GM12878 (cell line): ENCODE measurements around the gene SMARCA4. TPM values are rescaled to one million over a fixed set of nuclear protein-coding genes. Genes with fewer than 3 reads are reported as not detected.

Source experiments
- ATAC-seq: fragments of 200-7000 bp; cut with Tn5 transposase; 3 replicates; pipeline ENCODE4 v1.9.1; 2020; ENCODE audit warnings: mild to moderate bottlenecking, moderate library complexity
- BruUV-seq: library from RNA; stranded (reverse); fragments of 400-500 nt; replicated peaks from 2 replicates; lab custom pipeline; 2021; lab: Mats Ljungman, UMichigan
- CTCF ChIA-PET: fragments of 300-600 bp; sonication (Branson Sonifier 250); formaldehyde crosslinking; extraction: SDS; loops from one replicate; lab custom pipeline; 2021; ENCODE audit warnings: inconsistent platforms; lab: Yijun Ruan, JAX
- POLR2A ChIA-PET: fragments of 350-600 bp; formaldehyde crosslinking; extraction: SDS; loops from one replicate; lab custom pipeline; 2021; ENCODE audit warnings: inconsistent platforms; lab: Charles Lee
- RAD21 ChIA-PET: fragments of 300-600 bp; sonication (Branson Sonifier 250); formaldehyde crosslinking; loops from one replicate; lab custom pipeline; 2023; ENCODE audit warnings: antibody characterized with exemption; ENCODE audit not compliant: unreplicated experiment; lab: Charles Lee
- SMC1A ChIA-PET: fragments of 300-600 bp; sonication (Branson Sonifier 250); formaldehyde crosslinking; loops from one replicate; lab custom pipeline; 2023; ENCODE audit not compliant: unreplicated experiment, uncharacterized antibody; lab: Charles Lee
- DNase-seq: peaks from one replicate; pipeline ENCODE4 v3.0.0-alpha.2; 2011; ENCODE audit warnings: low read depth, low spot score
- FAIRE-seq: peaks from 3 replicates; lab custom pipeline; 2011; peaks lifted over from hg19 to GRCh38; lab: Jason Lieb, UNC
- H2AFZ ChIP-seq: 2 replicates; pipeline ENCODE4 v1.6.0; 2011; ENCODE audit warnings: low read depth, low read length, control low read depth; ENCODE audit not compliant: control insufficient read depth
- H3K27ac ChIP-seq: 2 replicates; pipeline ENCODE4 v1.5.1; 2011; ENCODE audit warnings: control low read depth; ENCODE audit not compliant: control insufficient read depth, insufficient read depth
- H3K27me3 ChIP-seq, 2 experiments: replicated peaks in 1 of 2; 2 replicates each; pipeline versions ENCODE4 v1.6.0 to v1.6.1; 2011; ENCODE audit warnings: low read length in 1 of 2; ENCODE audit not compliant: control insufficient read depth in 2 of 2, insufficient read depth in 2 of 2
- H3K36me3 ChIP-seq, 2 experiments: 2 replicates each; pipeline ENCODE4 v1.5.1; 2011; ENCODE audit warnings: low read length in 1 of 2; ENCODE audit not compliant: control insufficient read depth in 2 of 2, insufficient read depth in 2 of 2
- H3K4me1 ChIP-seq: 2 replicates; pipeline ENCODE4 v1.6.1; 2011; ENCODE audit warnings: mild to moderate bottlenecking, low read length, moderate library complexity, mixed read lengths; ENCODE audit not compliant: control insufficient read depth, insufficient read depth
- H3K4me2 ChIP-seq: 2 replicates; pipeline ENCODE4 v1.6.0; 2011; ENCODE audit warnings: control low read depth; ENCODE audit not compliant: control insufficient read depth, insufficient read depth
- H3K4me3 ChIP-seq: fragments of 200-600 bp; sonication (generic); 2 replicates; pipeline ENCODE4 v1.5.1; 2016
- H3K79me2 ChIP-seq: 2 replicates; pipeline ENCODE4 v1.6.0; 2011; ENCODE audit warnings: low read length; ENCODE audit not compliant: control insufficient read depth, insufficient read depth
- H3K9ac ChIP-seq: 2 replicates; pipeline ENCODE4 v1.8.0; 2011; ENCODE audit warnings: low read length, control low read depth, mixed read lengths; ENCODE audit not compliant: control insufficient read depth, insufficient read depth
- H3K9me3 ChIP-seq: replicated peaks from 3 replicates; pipeline ENCODE4 v1.5.1; 2011; ENCODE audit warnings: mild to moderate bottlenecking, low read length; ENCODE audit not compliant: control insufficient read depth, insufficient read depth
- H4K20me1 ChIP-seq: 2 replicates; pipeline ENCODE4 v1.6.0; 2011; ENCODE audit not compliant: control insufficient read depth, insufficient read depth
- BACH1 ChIP-seq: fragments of 450-650 bp; IDR thresholded peaks from 2 replicates; pipeline ENCODE4 v1.6.1; 2017; ENCODE audit warnings: mild to moderate bottlenecking, borderline replicate concordance
- CEBPB ChIP-seq, 2 experiments: fragments of 150-350 bp in 1 of 2; IDR thresholded peaks; 2 replicates each; pipeline ENCODE4 v1.6.1; 2012 to 2014; ENCODE audit warnings: low read depth in 2 of 2, low read length in 2 of 2, borderline replicate concordance in 1 of 2, inconsistent platforms in 1 of 2
- CHD1 ChIP-seq: IDR thresholded peaks from 2 replicates; pipeline ENCODE4 v1.6.1; 2012; ENCODE audit warnings: low read depth, low read length, improper control_type of control experiment
- FOS ChIP-seq: IDR thresholded peaks from 3 replicates; pipeline ENCODE4 v1.6.1; 2011; ENCODE audit warnings: borderline replicate concordance; ENCODE audit not compliant: insufficient read length; ENCODE audit errors: extremely low read depth
- FOXM1 ChIP-seq: IDR thresholded peaks from 2 replicates; pipeline ENCODE4 v1.6.1; 2012; ENCODE audit warnings: low read depth, mild to moderate bottlenecking, inconsistent platforms, low read length, moderate library complexity
- GATAD2B ChIP-seq: fragments of 450-650 bp; conservative IDR thresholded peaks from 2 replicates; pipeline ENCODE4 v1.6.1; 2017; ENCODE audit warnings: low read depth, mild to moderate bottlenecking, moderate library complexity
- HDAC6 ChIP-seq: fragments of 200-600 bp; sonication (generic); IDR thresholded peaks from one replicate; pipeline ENCODE4 v1.8.0; 2017; ENCODE audit warnings: antibody characterized with exemption; ENCODE audit not compliant: unreplicated experiment
- IKZF1 ChIP-seq: fragments of 450-650 bp; conservative IDR thresholded peaks from 2 replicates; pipeline ENCODE4 v1.6.1; 2017; ENCODE audit warnings: antibody characterized with exemption, mild to moderate bottlenecking
- MYB ChIP-seq: fragments of 150-350 bp; IDR thresholded peaks from 2 replicates; pipeline ENCODE4 v1.6.1; 2014; ENCODE audit warnings: mild to moderate bottlenecking, low read depth, low read length, borderline replicate concordance
- NFXL1 ChIP-seq: fragments of 450-650 bp; IDR thresholded peaks from 2 replicates; pipeline ENCODE4 v1.6.1; 2017; ENCODE audit warnings: antibody characterized with exemption, mild to moderate bottlenecking, borderline replicate concordance
- NR2C2 ChIP-seq: IDR thresholded peaks from 2 replicates; pipeline ENCODE4 v1.6.1; 2011; ENCODE audit warnings: borderline replicate concordance, low read depth; ENCODE audit not compliant: control insufficient read depth, insufficient read length
- POLR2A ChIP-seq: IDR thresholded peaks from 2 replicates; pipeline ENCODE4 v1.6.1; 2011; ENCODE audit warnings: low read depth, mild to moderate bottlenecking, low read length
- POLR2AphosphoS2 ChIP-seq: IDR thresholded peaks from 2 replicates; pipeline ENCODE4 v1.6.1; 2011; ENCODE audit warnings: low read depth, mild to moderate bottlenecking, low read length, improper control_type of control experiment, moderate library complexity
- RAD21 ChIP-seq: IDR thresholded peaks from 2 replicates; pipeline ENCODE4 v1.6.1; 2011; ENCODE audit warnings: mild to moderate bottlenecking, low read depth, low read length, moderate library complexity; ENCODE audit not compliant: insufficient read depth
- RBBP5 ChIP-seq: fragments of 200-600 bp; sonication (generic); conservative IDR thresholded peaks from 2 replicates; pipeline ENCODE4 v1.6.1; 2016
- RCOR1 ChIP-seq: conservative IDR thresholded peaks from 2 replicates; pipeline ENCODE4 v1.6.1; 2012; ENCODE audit warnings: low read depth, low read length, improper control_type of control experiment
- SUPT20H ChIP-seq: IDR thresholded peaks from 2 replicates; pipeline ENCODE4 v1.6.1; 2011; ENCODE audit warnings: low read depth, mild to moderate bottlenecking, low read length, moderate library complexity, borderline replicate concordance; ENCODE audit not compliant: control insufficient read depth
- WRNIP1 ChIP-seq: IDR thresholded peaks from 2 replicates; pipeline ENCODE4 v1.6.1; 2011; ENCODE audit warnings: low read depth, low read length, improper control_type of control experiment, borderline replicate concordance
- ZNF24 ChIP-seq: fragments of 450-650 bp; IDR thresholded peaks from 2 replicates; pipeline ENCODE4 v1.6.1; 2017; ENCODE audit warnings: antibody characterized with exemption, mild to moderate bottlenecking
- WGBS: methylation state at CpG from one replicate; pipeline ENCODE4 v1.1.6; 2016; ENCODE audit warnings: low lambda C conversion rate; ENCODE audit not compliant: insufficient replicate concordance, insufficient coverage; ENCODE audit errors: missing lambda C conversion rate; 5-methylcytosine and 5-hydroxymethylcytosine counted together
- in situ Hi-C: fragments of 300-500 bp; cut with MboI; formaldehyde crosslinking; loops from 9 replicates; pipeline ENCODE4 v1.14.3; 2018; ENCODE audit warnings: mixed read lengths
- intact Hi-C: fragments of 100-400 bp; cut with micrococcal nuclease; formaldehyde crosslinking; loops from one replicate; pipeline ENCODE4 v1.14.2; 2022; ENCODE audit not compliant: unreplicated experiment
- polyA plus RNA-seq, 11 experiments: library from polyadenylated mRNA; depleted of rRNA in 4 of 11; unstranded in 6 of 11; stranded (reverse) in 5 of 11; fragments of >200 nt; fragmentation: Nextera tagmentation in 4 of 11; fragmentation: Illumina TruSeq in 1 of 11; extraction: Ambion mirVana in 4 of 11; extraction: Trizol in 1 of 11; gene quantifications; 1 replicate in 1 of 11; 2 replicates in 10 of 11; pipeline versions ENCODE4 v1.2.1 to v1.2.3, GENCODE V29; 2011 to 2016; ENCODE audit warnings: inconsistent platforms in 2 of 11, missing spikeins in 2 of 11, low read depth in 1 of 11
- total RNA-seq, 4 experiments: library from RNA; depleted of rRNA in 3 of 4; stranded (reverse); fragments of >200 nt in 3 of 4; fragmentation: Illumina TruSeq in 1 of 4; extraction: Trizol in 1 of 4; gene quantifications; 2 replicates each; pipeline versions ENCODE4 v1.2.1 to v1.2.3, GENCODE V29; 2013 to 2021
- TF ChIP-seq, protein P1 (sequence below): IDR thresholded peaks from 2 replicates; pipeline ENCODE4 v1.6.1; 2011; ENCODE audit warnings: low read depth, mild to moderate bottlenecking, low read length, moderate library complexity, borderline replicate concordance; ENCODE audit errors: extremely low read depth

The SMARCA4 gene
- total and polyA plus RNA-seq, 10 of the 15 experiments (the other 5 are each of a cell fraction or from before 2014, with no cell fraction given), result 22.4 to 175 (median 57.4) TPM

DNA sequence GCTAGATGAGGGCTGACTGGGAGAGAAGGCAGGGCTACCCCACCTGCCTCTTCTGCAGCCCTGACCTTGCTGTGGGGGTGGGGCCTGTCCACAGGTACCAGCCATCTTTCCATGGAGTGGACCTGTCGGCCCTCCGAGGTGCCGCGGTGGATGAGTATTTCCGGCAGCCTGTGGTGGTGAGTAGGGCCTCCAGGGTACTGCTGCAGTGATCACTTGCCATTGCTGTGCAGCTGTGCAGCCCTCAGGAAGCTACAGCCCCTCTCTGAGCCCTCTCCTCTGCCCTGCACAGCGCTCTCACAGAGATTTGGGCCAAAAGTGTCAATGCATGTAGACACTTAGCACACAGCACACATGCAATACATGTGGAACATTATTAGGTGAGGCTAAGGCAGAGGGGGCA, 44.2 kb upstream of the SMARCA4 start:
- Histone ChIP-seq H3K79me2 (no peaks in the 10 kb centered on the region), H3K27me3 (no peaks in the 10 kb centered on the region), H3K4me1 (no peaks in the 10 kb centered on the region), H3K9ac (no peak overlapping the region), H3K27ac (no peak overlapping the region), H3K9me3 (no peaks in the 10 kb centered on the region), H2AFZ (no peak overlapping the region), H3K4me2 (no peak overlapping the region), H3K4me3 (no peak overlapping the region), H3K36me3 (peaks cover 12 to 51% of the 10 kb centered on the region in 2 experiments), H4K20me1 (no peaks in the 10 kb centered on the region)
- no TSS peak for BruUV-seq
- DNase-seq, result no peak
- TF ChIP-seq MYB (no peak), RAD21 (no peak), FOXM1 (no peak), CHD1 (no peak), POLR2A (0 out of 2 replicates have a peak, but pooled peaks have one; percentile 3)
- ATAC-seq, result no peak
- FAIRE-seq, result no peak
- in situ Hi-C loops, result no loop called here
- intact Hi-C loops, result no loop called here
- ChIA-PET CTCF (interaction anchor here (0.7 kb wide), 1 partner anchor 20 kb away, joined by 4 read pairs; no protein-coding TSS in a partner anchor), RAD21 (interaction anchor here (1.6 kb wide), 1 partner anchor 28 kb away, joined by 5 read pairs; no protein-coding TSS in a partner anchor), SMC1A (interaction anchor here (0.9 kb wide), 1 partner anchor 44 kb away, joined by 3 read pairs; no protein-coding TSS in a partner anchor), POLR2A (no interaction called here)
- 95% methylated on average over 6 of the region's 6 CpGs for WGBS

DNA sequence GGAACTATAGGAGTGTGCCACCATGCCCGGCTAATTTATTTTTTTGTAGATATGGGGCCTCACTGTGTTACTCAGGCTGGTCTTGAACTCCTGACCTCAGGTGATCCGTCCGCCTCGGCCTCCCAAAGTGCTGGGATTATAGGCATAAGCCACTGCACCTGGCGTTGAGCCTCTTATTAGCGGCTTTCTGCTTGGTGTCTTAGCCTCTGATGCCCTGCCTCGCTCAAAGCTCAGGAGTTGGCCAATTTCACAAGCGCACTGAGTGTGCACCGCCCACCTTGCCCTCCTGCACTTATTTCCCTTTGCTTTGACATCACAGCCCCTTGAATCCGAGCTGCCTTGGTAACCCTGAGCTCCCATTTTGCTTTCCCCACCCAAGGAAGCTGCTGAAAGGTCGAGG, 42.5 kb upstream of the SMARCA4 start:
- ChIA-PET SMC1A (no interaction called here), RAD21 (no interaction called here), CTCF (interaction anchor here (0.9 to 1.6 kb wide), 3 partner anchors 18 to 47 kb away, joined by 3 read pairs; no protein-coding TSS in a partner anchor), POLR2A (interaction anchor here (0.8 kb wide), 1 partner anchor 39 kb away, joined by 3 read pairs; no protein-coding TSS in a partner anchor)
- FAIRE-seq (no peak), ATAC-seq (no peak), DNase-seq (no peak)
- no peak overlapping the region for H3K4me3 ChIP-seq
- no peaks in the 10 kb centered on the region for H3K9me3 ChIP-seq
- no peaks in the 10 kb centered on the region for H3K79me2 ChIP-seq
- H2AFZ ChIP-seq, result no peak overlapping the region
- no TSS peak for BruUV-seq
- intact Hi-C loops (no loop called here), in situ Hi-C loops (no loop called here)
- H3K9ac ChIP-seq, result no peak overlapping the region
- no peaks in the 10 kb centered on the region for H3K27me3 ChIP-seq
- H3K4me1 ChIP-seq, result no peaks in the 10 kb centered on the region
- peaks cover 9 to 46% of the 10 kb centered on the region in 2 experiments for H3K36me3 ChIP-seq
- H4K20me1 ChIP-seq, result no peaks in the 10 kb centered on the region
- 95% methylated on average over 11 of the region's 11 CpGs for WGBS
- no peak overlapping the region for H3K4me2 ChIP-seq
- H3K27ac ChIP-seq, result no peak overlapping the region
- TF ChIP-seq POLR2AphosphoS2, result no peak
- no peak for TF ChIP-seq IKZF1
- TF ChIP-seq BACH1, result no peak
- TF ChIP-seq NR2C2, result no peak
- TF ChIP-seq, protein P1, sequence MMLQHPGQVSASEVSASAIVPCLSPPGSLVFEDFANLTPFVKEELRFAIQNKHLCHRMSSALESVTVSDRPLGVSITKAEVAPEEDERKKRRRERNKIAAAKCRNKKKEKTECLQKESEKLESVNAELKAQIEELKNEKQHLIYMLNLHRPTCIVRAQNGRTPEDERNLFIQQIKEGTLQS, result no peak
- no peak for TF ChIP-seq RBBP5
- TF ChIP-seq NFXL1, result no peak
- no peak for TF ChIP-seq CEBPB (IDR thresholded peaks at IDR 0.05; ENCODE audit: borderline replicate concordance in 1 of 2, low read depth in 2 of 2, low read length in 2 of 2)
- no peak for TF ChIP-seq GATAD2B
- TF ChIP-seq ZNF24, result no peak
- no peak for TF ChIP-seq HDAC6
- no peak for TF ChIP-seq CHD1
- no peak for TF ChIP-seq RCOR1
- TF ChIP-seq WRNIP1, result no peak
- TF ChIP-seq RAD21, result no peak
- no peak for TF ChIP-seq SUPT20H
- no peak for TF ChIP-seq FOS
